Stomach (tissue), 9 donors: Measurements from ENCODE around the gene NCKAP5L. TPM values are rescaled to one million over a fixed set of nuclear protein-coding genes. Genes with fewer than 3 reads are reported as not detected.

Experiments
- DNase-seq, 2 donors: peaks; one replicate each; pipeline versions ENCODE4 v3.0.0 to v3.0.0-alpha.2; 2013 to 2019
- H3K27ac ChIP-seq, 5 donors: fragments of 200-600 bp in 4 of 5; sonication (generic) in 4 of 5; one replicate each; pipeline ENCODE4 v1.5.1; 2013 to 2019; ENCODE audit warnings: mild to moderate bottlenecking in 1 of 5, moderate library complexity in 1 of 5
- H3K27me3 ChIP-seq, 3 donors: fragments of 200-600 bp; sonication (generic); one replicate each; pipeline ENCODE4 v1.5.1; 2017 to 2019; ENCODE audit warnings: mixed run types in 1 of 3
- H3K36me3 ChIP-seq, 4 donors: fragments of 200-600 bp; sonication (generic); 1 replicate in 3 of 4; 2 replicates in 1 of 4; pipeline ENCODE4 v1.5.1; 2016 to 2019
- H3K4me1 ChIP-seq, 4 donors: fragments of 200-600 bp; sonication (generic); one replicate each; pipeline ENCODE4 v1.5.1; 2016 to 2019
- H3K4me3 ChIP-seq, 4 donors: fragments of 200-600 bp; sonication (generic) in 3 of 4; one replicate each; pipeline ENCODE4 v1.5.1; 2016 to 2019; ENCODE audit warnings: mild to moderate bottlenecking in 1 of 4
- H3K9me3 ChIP-seq, 4 donors: fragments of 200-600 bp; sonication (generic); one replicate each; pipeline ENCODE4 v1.5.1; 2016 to 2019
- EP300 ChIP-seq: sonication (generic); formaldehyde crosslinking; IDR thresholded peaks from one replicate; pipeline ENCODE4 v1.6.1; 2017; ENCODE audit warnings: antibody characterized with exemption
- POLR2A ChIP-seq, 4 donors: fragments of 450-650 bp; IDR thresholded peaks; one replicate each; pipeline ENCODE4 v1.6.1; 2016; ENCODE audit warnings: antibody characterized with exemption in 4 of 4, control low read depth in 2 of 4, mild to moderate bottlenecking in 1 of 4, moderate library complexity in 1 of 4
- POLR2AphosphoS5 ChIP-seq, 3 donors: sonication (generic); formaldehyde crosslinking; IDR thresholded peaks; one replicate each; pipeline ENCODE4 v1.6.1; 2016; ENCODE audit warnings: antibody characterized with exemption in 3 of 3
- WGBS, 5 donors: extraction: QIAGEN DNeasy Blood & Tissue Kit in 3 of 5; methylation state at CpG; one replicate each; pipeline versions ENCODE4 v1.1.5 to v1.1.7; 2013 to 2018; 5-methylcytosine and 5-hydroxymethylcytosine counted together
- intact Hi-C: fragments of 100-400 bp; cut with DNase I; formaldehyde crosslinking; loops from one replicate; pipeline ENCODE4 v1.15.1; 2023; ENCODE audit warnings: low total_unique reads
- polyA plus RNA-seq, 3 donors: library from polyadenylated mRNA; stranded (reverse); fragments of 200-250 nt; gene quantifications; one replicate each; pipeline ENCODE4 v1.2.3, GENCODE V29; 2013
- total RNA-seq, 5 donors: library from RNA; depleted of rRNA; stranded (reverse); fragments of >200 nt; gene quantifications; one replicate each; pipeline versions ENCODE4 v1.1.0 to v1.2.3, GENCODE V29; 2014 to 2016
- TF ChIP-seq, protein P1 (sequence below), 7 experiments: fragments of 450-650 bp in 4 of 7; fragments of 200-600 bp in 3 of 7; sonication (generic) in 3 of 7; IDR thresholded peaks; one replicate each; pipeline ENCODE4 v1.5.1; 2016 to 2019; ENCODE audit warnings: antibody characterized with exemption in 7 of 7, control low read depth in 2 of 7, mild to moderate bottlenecking in 1 of 7
- donor health status: healthy with polysubstance abuse.
- donor health status: Bipolar disorder and iron deficiency.
- donor health status: healthy.

NCKAP5L gene
- total and polyA plus RNA-seq, 8 donors: 3.5 to 16.5 (median 7.0) TPM

DNA sequence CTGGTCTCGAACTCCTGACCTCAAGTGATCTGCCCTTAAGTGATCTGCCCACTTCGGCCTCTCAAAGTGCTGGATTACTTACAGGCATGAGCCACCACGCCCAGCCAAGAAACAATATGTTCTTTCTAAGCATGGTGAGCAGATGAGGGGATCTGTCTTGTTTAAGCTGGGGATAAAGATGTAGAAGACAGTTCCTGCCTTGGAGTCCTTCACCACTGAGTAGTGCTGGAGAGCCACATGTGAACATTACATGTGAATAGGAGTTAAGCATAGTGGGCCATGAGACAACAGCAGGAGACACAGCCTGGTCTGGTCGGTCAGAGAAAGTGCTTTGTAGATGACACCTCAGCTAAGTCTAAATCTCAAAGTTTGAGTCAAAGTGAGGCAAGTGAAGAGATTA is 60.9 kb downstream of the NCKAP5L start:
- H3K27ac ChIP-seq: no peak overlapping the region
- no peak for DNase-seq
- no peaks in the 10 kb centered on the region for H3K27me3 ChIP-seq
- no peaks in the 10 kb centered on the region for H3K9me3 ChIP-seq
- 61 to 75% (median 68%) methylated on average over 4 of the region's 4 CpGs for WGBS, 5 donors
- peaks cover 23 to 34% (median 27%) of the 10 kb centered on the region in 4 donors for H3K36me3 ChIP-seq
- intact Hi-C loops: no loop called here
- no peak for TF ChIP-seq POLR2AphosphoS5 (IDR thresholded peaks at IDR 0.05)
- no peak for TF ChIP-seq POLR2A (IDR thresholded peaks at IDR 0.05)
- TF ChIP-seq EP300: no peak
- TF ChIP-seq, protein P1, sequence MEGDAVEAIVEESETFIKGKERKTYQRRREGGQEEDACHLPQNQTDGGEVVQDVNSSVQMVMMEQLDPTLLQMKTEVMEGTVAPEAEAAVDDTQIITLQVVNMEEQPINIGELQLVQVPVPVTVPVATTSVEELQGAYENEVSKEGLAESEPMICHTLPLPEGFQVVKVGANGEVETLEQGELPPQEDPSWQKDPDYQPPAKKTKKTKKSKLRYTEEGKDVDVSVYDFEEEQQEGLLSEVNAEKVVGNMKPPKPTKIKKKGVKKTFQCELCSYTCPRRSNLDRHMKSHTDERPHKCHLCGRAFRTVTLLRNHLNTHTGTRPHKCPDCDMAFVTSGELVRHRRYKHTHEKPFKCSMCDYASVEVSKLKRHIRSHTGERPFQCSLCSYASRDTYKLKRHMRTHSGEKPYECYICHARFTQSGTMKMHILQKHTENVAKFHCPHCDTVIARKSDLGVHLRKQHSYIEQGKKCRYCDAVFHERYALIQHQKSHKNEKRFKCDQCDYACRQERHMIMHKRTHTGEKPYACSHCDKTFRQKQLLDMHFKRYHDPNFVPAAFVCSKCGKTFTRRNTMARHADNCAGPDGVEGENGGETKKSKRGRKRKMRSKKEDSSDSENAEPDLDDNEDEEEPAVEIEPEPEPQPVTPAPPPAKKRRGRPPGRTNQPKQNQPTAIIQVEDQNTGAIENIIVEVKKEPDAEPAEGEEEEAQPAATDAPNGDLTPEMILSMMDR (IDR thresholded peaks at IDR 0.05): no peak
- H3K4me3 ChIP-seq: no peak overlapping the region
- peaks cover 4 to 17% (median 14%) of the 10 kb centered on the region in 4 donors for H3K4me1 ChIP-seq

DNA sequence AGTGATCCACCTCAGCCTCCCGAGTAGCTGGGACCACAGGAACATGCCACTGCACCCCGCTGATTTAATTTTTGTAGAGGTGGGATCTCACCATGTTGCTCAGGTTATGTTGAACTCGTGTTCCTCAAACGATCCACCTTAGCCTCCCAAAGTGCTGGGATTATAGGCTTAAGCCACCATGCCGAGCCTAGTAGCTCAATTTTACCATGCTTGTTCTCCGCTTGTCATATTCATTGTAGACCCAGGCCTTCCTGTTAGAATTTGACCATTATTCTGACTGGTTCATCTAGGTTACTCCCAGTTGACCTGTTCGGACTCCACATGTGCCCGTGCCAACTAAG is 62.1 kb downstream of the NCKAP5L start:
- Histone ChIP-seq H3K27ac (no peak overlapping the region), H3K27me3 (no peaks in the 10 kb centered on the region), H3K4me3 (no peak overlapping the region), H3K4me1 (peaks cover 4 to 19% (median 15%) of the 10 kb centered on the region in 4 donors), H3K36me3 (peaks cover 36 to 46% (median 40%) of the 10 kb centered on the region in 4 donors), H3K9me3 (no peaks in the 10 kb centered on the region)
- WGBS, 5 donors: 85 to 91% (median 89%) methylated on average over 8 of the region's 8 CpGs
- DNase-seq: no peak
- TF ChIP-seq POLR2AphosphoS5 (IDR thresholded peaks at IDR 0.05): no peak
- TF ChIP-seq EP300: no peak
- no peak for TF ChIP-seq POLR2A (IDR thresholded peaks at IDR 0.05)
- TF ChIP-seq, protein P1 (IDR thresholded peaks at IDR 0.05): no peak
- intact Hi-C loops: no loop called here

GRCh38 chr12:49764126-49764525 is 64.1 kb downstream of the NCKAP5L start:
- TF ChIP-seq POLR2A (IDR thresholded peaks at IDR 0.05) (no peak), POLR2AphosphoS5 (IDR thresholded peaks at IDR 0.05) (no peak), EP300 (no peak)
- TF ChIP-seq, protein P1 (IDR thresholded peaks at IDR 0.05): no peak
- Histone ChIP-seq H3K27me3 (no peaks in the 10 kb centered on the region), H3K27ac (no peak overlapping the region), H3K9me3 (no peaks in the 10 kb centered on the region), H3K4me1 (peaks cover 4 to 19% (median 15%) of the 10 kb centered on the region in 4 donors), H3K4me3 (no peak overlapping the region), H3K36me3 (peaks cover 55 to 66% (median 60%) of the 10 kb centered on the region in 4 donors)
- 36 to 79% (median 69%) methylated on average over 2 to 3 of the region's 3 CpGs for WGBS, 5 donors
- intact Hi-C loops: no loop called here
- DNase-seq: no peak

DNA sequence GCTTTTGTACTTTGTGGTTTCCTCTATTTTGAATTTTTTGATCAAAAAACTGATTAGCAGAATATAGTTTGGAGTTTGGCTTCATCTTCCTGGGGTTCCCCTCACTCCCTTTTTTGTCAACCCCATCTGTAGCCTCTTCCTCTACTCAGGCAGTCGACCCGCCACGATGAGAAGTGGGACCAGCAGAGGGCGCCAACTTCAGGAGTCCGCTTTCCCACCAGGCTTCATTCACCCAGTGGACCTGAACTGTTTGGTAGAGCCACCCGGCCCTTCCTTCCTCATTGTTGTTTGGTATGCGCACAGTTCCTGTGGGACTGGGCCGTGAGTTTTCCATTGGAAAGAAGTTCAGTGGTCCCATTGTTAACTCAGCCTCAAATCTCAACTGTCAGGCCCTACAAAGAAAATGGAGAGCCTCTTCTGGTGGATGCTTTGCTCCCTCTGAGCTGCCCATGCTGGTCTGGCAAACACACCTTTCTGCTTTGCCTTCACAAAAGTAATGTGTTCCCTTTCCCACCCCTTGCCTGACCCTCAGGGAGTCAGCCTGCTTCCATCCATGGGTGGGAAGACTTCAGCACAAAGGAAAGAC is 65.1 kb downstream of the NCKAP5L start:
- 20 to 38% (median 29%) methylated on average over 8 of the region's 8 CpGs for WGBS, 5 donors
- Histone ChIP-seq H3K27me3 (no peaks in the 10 kb centered on the region), H3K4me3 (no peak overlapping the region), H3K36me3 (peaks cover 66 to 76% (median 70%) of the 10 kb centered on the region in 4 donors), H3K27ac (peak overlapping the region in 2 of 5 donors; percentile 32 to 36), H3K4me1 (peaks cover 4 to 20% (median 15%) of the 10 kb centered on the region in 4 donors), H3K9me3 (no peaks in the 10 kb centered on the region)
- intact Hi-C loops: no loop called here
- peak; percentile 78 to 84 for DNase-seq
- TF ChIP-seq POLR2AphosphoS5 (IDR thresholded peaks at IDR 0.05): no peak
- TF ChIP-seq, protein P1 (IDR thresholded peaks at IDR 0.05): peak in 5 of 7 experiments; percentile 34 to 62 (median 53)
